GM21737 (cell line): ENCODE data around the gene DCLK1.

Source experiments
- ATAC-seq: cut with Tn5 transposase; IDR thresholded peaks from one replicate; pipeline ENCODE4 v1.9.1; 2021; ENCODE audit warnings: mild to moderate bottlenecking, moderate library complexity; ENCODE audit not compliant: unreplicated experiment

DCLK1 gene

DNA sequence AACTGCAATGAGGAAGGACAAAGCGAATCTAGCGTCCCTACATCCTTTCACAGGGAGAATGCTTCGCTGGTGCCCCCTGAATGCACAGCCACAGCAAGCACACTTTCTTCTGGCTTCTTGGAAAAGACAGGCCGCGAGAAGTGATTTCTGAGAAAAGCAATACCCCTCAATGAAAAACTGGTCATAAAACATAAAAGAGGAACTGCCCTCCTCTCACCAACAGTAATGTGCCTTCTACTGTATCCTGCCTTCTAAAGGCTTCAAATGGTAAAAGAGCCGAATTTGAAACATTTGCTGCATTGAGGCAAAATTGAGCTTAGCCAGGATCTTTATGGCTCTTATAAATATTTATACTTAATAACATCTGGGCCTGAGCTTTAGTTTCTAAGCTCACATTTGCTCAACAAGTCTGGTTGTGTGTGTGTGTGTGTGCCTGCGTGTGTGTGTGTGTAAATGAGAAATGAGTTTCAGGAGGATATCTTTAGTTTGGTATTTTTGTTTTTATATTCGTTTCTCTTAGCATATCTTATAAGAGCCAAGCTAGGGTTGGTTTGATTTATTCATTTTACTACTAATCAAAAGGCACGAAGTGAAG is 408.6 kb downstream of the DCLK1 start:
- no peak for ATAC-seq

DNA sequence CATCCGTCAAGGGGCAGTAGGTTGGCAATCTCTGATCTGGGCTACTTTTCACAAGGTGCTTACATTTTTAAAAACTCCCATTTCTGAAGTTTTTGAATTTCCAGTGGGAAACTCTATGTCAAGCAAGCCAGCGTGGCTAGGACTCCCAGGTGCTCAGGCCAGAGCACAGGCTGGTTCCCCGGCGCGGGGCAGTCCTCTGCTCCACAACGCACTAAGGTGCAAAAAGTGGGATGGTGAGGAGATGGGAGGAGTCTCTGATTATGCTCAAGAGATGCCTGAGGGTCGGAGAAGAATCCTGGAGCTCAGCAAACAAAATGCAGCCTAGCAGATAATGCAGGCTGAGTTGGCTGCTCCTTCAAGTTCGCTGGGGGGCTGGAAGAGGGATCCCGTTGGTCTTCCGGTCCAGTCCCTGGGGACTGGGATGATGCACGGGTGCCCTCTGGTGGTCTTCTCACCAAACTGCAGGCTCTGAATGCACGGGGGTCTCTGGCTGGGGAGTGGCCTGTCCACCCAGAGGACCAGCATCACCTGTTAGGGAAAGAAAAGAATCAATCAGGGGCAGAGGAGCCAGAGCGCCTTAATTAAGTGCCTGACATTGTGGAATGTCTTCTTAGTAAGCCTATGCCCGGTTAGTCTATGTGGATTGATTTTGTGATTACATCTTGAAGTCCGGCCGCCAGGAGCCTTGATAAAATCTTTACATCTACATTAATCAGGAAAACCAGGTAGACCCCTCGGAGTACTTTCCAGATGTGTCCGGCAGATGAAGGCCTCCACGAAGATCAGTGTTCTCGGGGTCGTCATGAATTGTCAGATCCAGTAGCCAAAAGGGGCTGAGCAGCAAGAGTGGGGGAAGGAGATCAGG is 410.3 kb downstream of the DCLK1 start:
- no peak for ATAC-seq

DNA sequence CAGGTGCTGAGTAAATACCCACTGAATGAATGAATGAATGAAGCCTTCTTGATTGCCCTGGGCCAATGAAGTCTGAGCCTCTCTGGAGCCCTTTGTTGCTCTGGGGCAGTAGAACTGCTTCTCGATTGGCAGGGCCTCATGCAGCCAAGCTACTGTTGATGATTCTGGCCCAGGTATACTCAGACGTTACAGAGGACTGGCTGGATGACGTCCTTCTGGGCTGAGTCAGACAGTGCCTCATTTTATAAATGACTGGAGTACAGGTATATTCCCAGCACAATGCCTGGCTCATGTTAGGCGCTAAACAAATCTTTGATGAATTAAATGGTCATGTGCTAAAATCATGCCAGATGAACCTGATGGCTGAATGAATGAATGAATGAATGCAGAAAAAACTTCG is 410.9 kb downstream of the DCLK1 start:
- no peak for ATAC-seq
